GM21360 (cell line): ENCODE data around the gene SMIM22.

Experiments
- ATAC-seq: cut with Tn5 transposase; IDR thresholded peaks from one replicate; pipeline ENCODE4 v1.9.1; 2021; ENCODE audit warnings: mild to moderate bottlenecking, moderate library complexity; ENCODE audit not compliant: unreplicated experiment

SMIM22 gene

GRCh38 chr16:4814542-4815173, 19.5 kb downstream of the SMIM22 start:
- no peak for ATAC-seq

DNA sequence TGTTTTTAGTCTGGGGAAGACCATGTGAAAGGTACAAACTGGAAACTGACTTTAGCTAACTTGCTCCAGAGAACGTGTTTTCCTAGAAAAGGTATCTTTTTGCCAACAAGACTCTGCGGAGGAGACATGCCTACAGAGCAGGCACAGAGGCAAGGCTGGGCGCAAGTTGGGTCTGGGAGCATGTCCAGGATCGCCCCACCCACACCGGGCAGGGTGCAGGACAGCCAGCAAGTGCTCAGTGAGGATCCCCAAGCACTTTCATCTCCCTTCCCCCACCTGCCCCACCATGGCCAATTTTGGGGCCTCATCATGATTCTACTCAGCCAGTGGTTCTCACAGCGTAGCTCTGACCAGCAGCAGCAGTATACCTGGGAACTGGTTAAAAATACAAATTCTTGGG, 25.5 kb downstream of the SMIM22 start:
- ATAC-seq: no peak

DNA sequence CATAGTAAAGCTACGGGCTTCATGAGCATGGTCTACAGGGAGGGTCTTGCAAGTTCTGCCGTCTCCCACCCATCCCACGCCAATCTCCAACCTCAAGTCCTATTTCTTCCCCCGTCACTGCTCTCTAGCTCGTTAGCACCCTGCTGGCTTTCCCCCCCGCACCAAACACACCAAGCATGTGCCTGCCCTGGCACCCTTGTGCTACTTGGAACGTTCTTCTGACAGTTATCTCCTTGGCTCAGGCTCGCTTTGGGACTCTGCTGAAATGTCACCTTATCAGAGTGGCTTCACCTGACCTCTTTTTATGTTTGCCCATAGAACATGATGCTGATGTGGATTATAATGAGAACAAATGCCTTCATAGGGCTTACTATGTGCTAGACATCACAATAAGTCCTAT, 30.0 kb downstream of the SMIM22 start:
- no peak for ATAC-seq

DNA sequence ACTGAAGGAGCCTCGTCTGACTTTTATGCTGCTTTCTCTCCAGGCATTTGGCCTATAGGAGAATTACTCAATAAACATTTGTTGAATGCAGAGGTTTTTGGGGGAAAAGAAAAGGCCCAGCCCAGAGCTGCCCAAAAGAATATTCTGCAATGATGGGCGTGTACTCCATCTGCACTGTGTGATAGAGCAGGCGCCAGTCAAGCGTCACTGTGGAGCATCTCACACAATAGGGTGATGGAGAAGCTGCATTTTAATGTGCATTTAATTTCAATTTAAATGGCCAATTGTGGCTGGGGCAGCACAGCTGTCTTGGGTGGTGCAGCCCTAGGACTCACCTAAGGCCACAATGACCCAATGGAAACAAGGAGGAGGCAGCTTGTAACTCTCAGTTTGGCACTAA, 31.4 kb downstream of the SMIM22 start:
- no peak for ATAC-seq

- ATAC-seq: no peak
Observed at GRCh38 chr16:4826980-4827379, 31.8 kb downstream of the SMIM22 start.

DNA sequence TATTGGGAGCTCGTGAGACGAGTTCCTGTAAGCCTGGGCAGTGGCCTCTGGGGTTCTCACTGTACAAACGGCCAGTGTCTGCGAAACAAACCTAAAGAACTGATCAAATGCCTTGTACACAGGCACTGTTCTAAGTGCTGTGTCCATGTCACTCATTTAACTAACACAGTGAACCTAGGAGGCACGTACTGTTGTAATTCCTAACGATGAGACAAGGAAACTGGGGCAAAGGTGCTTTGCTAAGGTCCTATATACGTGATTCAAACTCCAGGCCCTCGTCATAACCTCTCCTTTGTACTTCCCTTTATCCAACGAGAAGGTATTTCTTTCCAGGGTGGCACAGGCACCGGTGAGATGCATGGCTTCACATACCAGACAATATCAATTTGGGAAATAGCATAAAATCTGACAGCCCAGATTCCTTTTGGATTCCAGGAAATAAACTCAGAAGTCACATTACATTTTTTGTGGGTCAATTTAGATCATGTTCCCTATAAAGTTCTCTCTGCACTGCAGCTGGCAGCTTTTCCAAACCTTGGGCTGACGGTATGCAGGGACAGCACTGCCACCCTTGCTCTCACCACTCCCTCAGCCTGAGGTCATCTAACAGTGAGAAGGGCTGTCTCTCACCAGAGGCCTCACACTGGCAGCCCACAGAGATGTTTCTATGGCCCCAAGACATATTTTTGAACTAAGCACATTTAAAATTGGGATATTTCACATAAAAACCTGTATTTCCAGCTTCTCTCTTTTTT, 33.6 kb downstream of the SMIM22 start:
- no peak for ATAC-seq

DNA sequence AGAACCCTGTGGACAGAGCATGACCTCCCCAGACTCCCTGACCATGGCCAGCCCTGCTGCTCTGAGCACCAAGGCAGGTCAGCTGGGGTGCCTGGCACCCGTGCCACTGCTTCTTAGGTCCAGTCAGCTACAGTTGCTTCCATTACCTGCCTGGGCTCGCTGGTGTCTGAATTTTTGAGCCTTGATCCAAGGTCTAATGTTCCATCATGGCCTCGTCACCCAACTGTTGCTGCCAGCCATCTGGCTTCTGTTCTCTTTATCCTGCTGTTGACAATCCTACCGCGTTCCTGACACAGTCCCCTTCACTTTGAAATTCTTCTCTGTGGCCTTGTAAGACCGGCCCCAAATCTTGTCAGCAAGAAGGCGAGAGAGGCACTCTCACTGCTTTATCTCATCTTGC, 35.2 kb downstream of the SMIM22 start:
- no peak for ATAC-seq

- no peak for ATAC-seq
Observed at GRCh38 chr16:4831616-4832015, 36.4 kb downstream of the SMIM22 start.

- ATAC-seq: no peak
Observed at GRCh38 chr16:4832698-4833343, 37.7 kb downstream of the SMIM22 start.

- no peak for ATAC-seq
Observed at GRCh38 chr16:4833584-4833983, 38.4 kb downstream of the SMIM22 start.

- no peak for ATAC-seq
Observed at GRCh38 chr16:4836727-4837126, 41.6 kb downstream of the SMIM22 start.

DNA sequence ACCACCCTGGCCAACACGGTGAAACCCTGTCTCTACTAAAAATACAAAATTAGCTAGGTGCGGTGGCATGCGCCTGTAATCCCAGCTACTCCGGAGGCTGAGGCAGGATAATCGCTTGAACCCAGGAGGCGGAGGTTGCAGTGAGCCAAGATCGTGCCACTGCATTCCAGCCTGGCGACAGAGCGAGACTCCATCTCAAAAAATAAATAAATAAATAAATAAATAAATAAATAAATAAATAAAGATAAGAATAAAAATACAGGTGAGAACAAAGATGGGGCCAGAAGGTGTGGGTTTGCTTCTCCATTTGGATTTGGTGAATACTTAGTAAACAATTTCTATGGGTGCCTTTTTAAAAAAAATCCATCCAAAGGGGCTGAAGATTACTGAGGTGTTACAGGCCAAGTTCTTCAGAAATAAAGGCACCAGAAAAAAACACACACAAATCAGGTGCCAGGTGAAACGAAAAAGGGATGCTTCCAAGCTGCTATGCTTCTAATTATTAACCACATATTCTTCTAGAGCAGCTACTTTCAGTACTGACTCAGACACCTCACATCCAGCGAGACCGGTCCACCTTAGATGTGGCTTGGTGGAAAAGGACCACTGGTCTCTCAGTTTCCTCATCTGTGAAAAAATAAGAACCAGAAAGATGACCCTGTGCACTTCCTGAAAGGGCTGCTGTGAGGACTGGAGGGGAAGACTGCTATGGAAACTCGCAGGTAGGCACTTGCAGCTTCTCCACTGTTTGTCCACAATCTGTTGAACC, 42.7 kb downstream of the SMIM22 start:
- no peak for ATAC-seq

- no peak for ATAC-seq
Observed at GRCh38 chr16:4839942-4840341, 44.8 kb downstream of the SMIM22 start.

DNA sequence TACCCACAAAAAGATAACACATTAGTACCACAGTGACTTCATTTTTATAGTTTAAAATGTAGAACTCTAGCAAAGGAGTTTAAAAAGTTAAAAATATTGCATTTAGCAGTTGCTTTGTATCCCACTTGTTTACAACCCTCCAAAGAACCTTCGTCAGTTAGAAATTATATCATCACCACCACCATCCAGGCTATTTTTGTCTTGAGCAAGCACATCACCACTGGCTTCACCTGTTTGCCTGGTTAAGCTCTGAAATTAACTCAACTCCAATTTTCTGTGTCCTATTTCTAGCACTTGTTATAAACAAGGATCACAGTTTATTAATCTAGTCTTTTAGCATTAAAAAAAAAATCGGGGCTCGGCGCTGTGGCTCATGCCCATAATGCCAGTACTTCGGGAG, 45.8 kb downstream of the SMIM22 start:
- ATAC-seq: no peak
